ENCODE results near the gene DHTKD1. TPM values are rescaled to one million over a fixed set of nuclear protein-coding genes. Genes with fewer than 3 reads are reported as not detected.
"Not testable (repeated sequence)": the region's sequence is repeated elsewhere in the genome, so short reads cannot be mapped to it uniquely, and the experiment has no call there.

The DHTKD1 gene
- total RNA-seq, 1 experiment from 2014 or later, result 21.0 TPM

GRCh38 chr10:12140038-12140437, 71.3 kb downstream of the DHTKD1 start:
- no peak for DNase-seq (ENCODE audit: low spot score)

GRCh38 chr10:12144538-12144937, 75.8 kb downstream of the DHTKD1 start:
- no peak for DNase-seq (ENCODE audit: low spot score)

GRCh38 chr10:12150163-12150562, 81.4 kb downstream of the DHTKD1 start:
- no peak for DNase-seq (ENCODE audit: low spot score)

GRCh38 chr10:12154516-12154915, 85.8 kb downstream of the DHTKD1 start:
- no peak for DNase-seq (ENCODE audit: low spot score)

DNA sequence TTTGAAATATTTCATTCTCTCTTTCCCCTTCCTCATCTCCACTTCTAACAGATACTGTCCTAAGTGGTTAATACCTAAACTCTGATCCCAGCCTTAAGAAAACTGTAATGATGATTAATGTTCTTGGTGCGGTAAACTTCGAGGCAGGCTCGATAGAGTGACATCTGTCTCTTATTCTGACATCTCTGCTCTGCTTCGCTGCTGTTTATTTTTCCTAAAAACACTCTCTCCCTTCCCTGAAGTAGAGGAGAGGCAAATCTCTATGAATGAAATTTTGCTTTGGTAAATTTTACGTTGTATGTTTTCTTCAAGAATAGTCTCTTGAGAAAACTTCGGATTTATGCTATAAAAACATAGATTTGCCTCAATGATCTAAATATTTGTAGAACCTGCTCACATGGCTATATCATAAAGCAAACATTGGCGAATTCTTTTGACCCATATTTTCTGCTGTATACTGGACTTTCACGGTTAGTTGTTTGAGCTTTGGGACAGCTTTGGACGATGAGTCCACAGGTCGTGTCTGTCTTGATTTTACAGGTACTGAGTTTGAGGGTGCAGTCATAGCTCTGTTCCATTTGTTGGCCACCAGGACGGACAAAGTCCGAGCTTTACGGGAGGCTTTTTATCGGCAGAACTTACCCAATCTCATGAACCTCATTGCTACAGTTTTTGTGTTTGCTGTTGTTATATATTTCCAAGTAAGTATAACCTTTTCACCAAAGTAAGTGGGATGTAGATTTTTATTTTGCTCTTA, 87.8 kb downstream of the DHTKD1 start:
- no peak for DNase-seq (ENCODE audit: low spot score)

DNA sequence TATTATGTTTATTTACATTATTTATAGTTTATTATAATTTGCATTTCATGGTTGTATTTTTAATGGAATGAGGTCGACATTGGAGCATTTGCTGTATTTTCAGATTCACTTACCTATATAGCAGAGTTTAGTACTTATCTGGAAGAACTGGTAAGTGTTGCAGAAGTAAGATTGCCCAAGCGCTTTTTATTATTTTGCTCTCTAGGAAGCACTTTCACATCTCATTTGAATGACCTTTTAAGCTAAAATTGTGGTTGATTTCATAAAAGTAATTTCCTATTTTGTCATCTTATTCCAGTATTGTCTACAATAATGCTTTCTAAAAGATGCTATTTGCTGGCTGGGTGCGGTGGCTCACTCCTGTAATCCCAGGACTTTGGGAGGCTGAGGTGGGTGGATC, 89.4 kb downstream of the DHTKD1 start:
- DNase-seq (ENCODE audit: low spot score), result no peak

DNA sequence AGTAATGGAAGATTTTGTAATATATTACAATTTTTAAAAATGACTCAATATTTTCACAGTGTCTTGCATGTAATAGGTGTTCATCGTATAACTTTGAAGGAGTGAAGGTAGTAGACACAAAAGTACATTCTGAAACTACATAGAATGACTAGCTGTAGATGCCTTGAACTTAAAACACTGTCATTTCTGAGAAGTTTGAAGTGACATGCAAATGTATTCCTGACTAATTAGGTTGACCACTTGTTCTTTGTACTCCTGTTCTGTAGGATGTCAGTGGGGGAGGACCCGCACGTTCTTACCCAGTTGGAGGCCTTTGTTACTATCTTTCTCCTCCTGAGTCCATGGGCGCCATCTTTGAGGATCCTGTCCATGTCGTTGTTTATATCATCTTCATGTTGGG, 91.9 kb downstream of the DHTKD1 start:
- no peak for DNase-seq (ENCODE audit: low spot score)

GRCh38 chr10:12162927-12163326, 94.2 kb downstream of the DHTKD1 start:
- no peak for DNase-seq (ENCODE audit: low spot score)

DNA sequence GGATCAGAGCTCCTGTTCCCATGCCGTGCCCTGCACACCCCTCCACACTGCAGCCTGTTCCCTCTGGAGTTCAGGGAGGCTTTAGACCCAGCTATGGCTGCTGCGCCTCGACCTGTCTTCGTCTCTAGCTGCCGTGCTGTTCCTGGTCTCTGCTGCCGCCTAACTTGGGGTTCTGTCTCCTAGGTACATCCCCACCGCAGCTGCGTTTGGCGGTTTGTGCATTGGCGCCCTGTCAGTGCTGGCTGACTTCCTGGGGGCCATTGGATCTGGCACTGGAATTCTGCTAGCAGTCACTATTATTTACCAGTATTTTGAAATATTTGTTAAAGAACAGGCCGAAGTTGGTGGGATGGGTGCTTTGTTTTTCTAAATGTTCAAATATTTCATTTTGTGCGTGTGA, 95.3 kb downstream of the DHTKD1 start:
- no peak for DNase-seq (ENCODE audit: low spot score)

- no peak for DNase-seq (ENCODE audit: low spot score)
Observed at GRCh38 chr10:12165036-12165435, 96.3 kb downstream of the DHTKD1 start.

- no peak for DNase-seq (ENCODE audit: low spot score)
Observed at GRCh38 chr10:12165999-12166775, 97.4 kb downstream of the DHTKD1 start.

GRCh38 chr10:12171512-12171911, 102.8 kb downstream of the DHTKD1 start:
- not testable (repeated sequence) for DNase-seq (ENCODE audit: low spot score)

Other genes starting within 250 kb of the DHTKD1 start
- 18.5 and 23.8 TPM in 2 replicates for gene PROSER2, start 245.6 kb upstream of the DHTKD1 start, total RNA-seq (2014; rRNA removed; shearing (Covaris generic))
- 16.8 and 18.7 TPM in 2 replicates for gene UPF2, start 26.1 kb upstream of the DHTKD1 start, total RNA-seq (2014; rRNA removed; shearing (Covaris generic))
- 6.1 and 17.4 TPM in 2 replicates for gene SEC61A2, start 60.7 kb downstream of the DHTKD1 start, total RNA-seq (2014; rRNA removed; shearing (Covaris generic))
- 166 and 198 TPM in 2 replicates for gene NUDT5, start 126.9 kb downstream of the DHTKD1 start, total RNA-seq (2014; rRNA removed; shearing (Covaris generic))
- 205 and 332 TPM in 2 replicates for gene CDC123, start 127.2 kb downstream of the DHTKD1 start, total RNA-seq (2014; rRNA removed; shearing (Covaris generic))

Measured in A172 (cell line).